HG02642 (cell line): ENCODE results near the gene ENTPD2.

Experiments used
- ATAC-seq: cut with Tn5 transposase; IDR thresholded peaks from one replicate; pipeline ENCODE4 v1.9.1; 2021; ENCODE audit warnings: mild to moderate bottlenecking; ENCODE audit not compliant: unreplicated experiment, poor library complexity

The ENTPD2 gene

GRCh38 chr9:137019891-137020683 is 33.8 kb downstream of the ENTPD2 start:
- ATAC-seq, result no peak

GRCh38 chr9:137018761-137019559 is 34.9 kb downstream of the ENTPD2 start:
- no peak for ATAC-seq

- no peak for ATAC-seq
These were observed 35.9 kb downstream of the ENTPD2 start for GRCh38 chr9:137017791-137018497.

- no peak for ATAC-seq
These were observed 36.8 kb downstream of the ENTPD2 start for GRCh38 chr9:137017071-137017470.

GRCh38 chr9:137016436-137016835 is 37.4 kb downstream of the ENTPD2 start:
- ATAC-seq, result no peak

GRCh38 chr9:137015976-137016375 is 37.9 kb downstream of the ENTPD2 start:
- no peak for ATAC-seq

GRCh38 chr9:137015540-137015930 is 38.3 kb downstream of the ENTPD2 start:
- no peak for ATAC-seq

GRCh38 chr9:137014776-137015539 is 38.9 kb downstream of the ENTPD2 start:
- ATAC-seq, result no peak

GRCh38 chr9:137014166-137014565 is 39.7 kb downstream of the ENTPD2 start:
- no peak for ATAC-seq

GRCh38 chr9:137013571-137013940 is 40.3 kb downstream of the ENTPD2 start:
- no peak for ATAC-seq

- no peak for ATAC-seq
These were observed 40.9 kb downstream of the ENTPD2 start for GRCh38 chr9:137012694-137013570.

GRCh38 chr9:137011907-137012675 is 41.8 kb downstream of the ENTPD2 start:
- no peak for ATAC-seq

- no peak for ATAC-seq
These were observed 42.7 kb downstream of the ENTPD2 start for GRCh38 chr9:137011156-137011555.

- no peak for ATAC-seq
These were observed 43.7 kb downstream of the ENTPD2 start for GRCh38 chr9:137009938-137010732.

GRCh38 chr9:137009217-137009616 is 44.6 kb downstream of the ENTPD2 start:
- no peak for ATAC-seq

- no peak for ATAC-seq
These were observed 45.5 kb downstream of the ENTPD2 start for GRCh38 chr9:137008312-137008711.

GRCh38 chr9:137007816-137008270 is 46.0 kb downstream of the ENTPD2 start:
- ATAC-seq, result no peak
